H1 (cell line): Measurements from ENCODE around the gene SIK3. TPM values are rescaled to one million over a fixed set of nuclear protein-coding genes. Genes with fewer than 3 reads are reported as not detected.

ENCODE experiments used
- CTCF ChIA-PET: fragments of 300-600 bp; sonication (Branson Sonifier 250); formaldehyde crosslinking; loops from one replicate; lab custom pipeline; 2021; ENCODE audit not compliant: partially characterized antibody; lab: Charles Lee
- POLR2A ChIA-PET: fragments of 300-600 bp; sonication (Branson Sonifier 250); formaldehyde crosslinking; loops from one replicate; lab custom pipeline; 2021; ENCODE audit warnings: inconsistent platforms; ENCODE audit not compliant: partially characterized antibody; lab: Charles Lee
- DNase-seq, 2 experiments: peaks; one replicate each; pipeline versions ENCODE4 v3.0.0 to v3.0.0-alpha.2; 2010 to 2022; ENCODE audit warnings: low spot score in 2 of 2, low read depth in 1 of 2, mixed read lengths in 1 of 2
- FAIRE-seq: peaks from 2 replicates; lab custom pipeline; 2011; peaks lifted over from hg19 to GRCh38; lab: Jason Lieb, UNC
- H2AFZ ChIP-seq: 2 replicates; pipeline ENCODE4 v1.8.1; 2012; ENCODE audit warnings: low read length, inconsistent platforms
- H2AK5ac ChIP-seq: 2 replicates; pipeline ENCODE4 v1.6.1; 2013; ENCODE audit warnings: low read depth, low read length
- H2BK120ac ChIP-seq: replicated peaks from 2 replicates; pipeline ENCODE3; 2013; ENCODE audit warnings: low read depth, low read length, inconsistent platforms
- H2BK12ac ChIP-seq: 2 replicates; pipeline ENCODE4 v1.6.1; 2013; ENCODE audit warnings: low read depth, low read length
- H2BK15ac ChIP-seq: 2 replicates; pipeline ENCODE4 v1.6.1; 2013; ENCODE audit warnings: low read length
- H2BK20ac ChIP-seq: 2 replicates; pipeline ENCODE4 v1.6.1; 2013; ENCODE audit warnings: low read length
- H2BK5ac ChIP-seq: 2 replicates; pipeline ENCODE4 v1.6.1; 2013; ENCODE audit warnings: low read depth, low read length
- H3K14ac ChIP-seq: 2 replicates; pipeline ENCODE4 v1.6.1; 2013; ENCODE audit warnings: inconsistent platforms; ENCODE audit not compliant: insufficient read length
- H3K18ac ChIP-seq: 2 replicates; pipeline ENCODE4 v1.6.1; 2013; ENCODE audit warnings: low read length; ENCODE audit errors: extremely low read depth
- H3K23ac ChIP-seq: 2 replicates; pipeline ENCODE4 v1.6.1; 2013; ENCODE audit warnings: inconsistent platforms; ENCODE audit not compliant: insufficient read length
- H3K23me2 ChIP-seq: 2 replicates; pipeline ENCODE4 v1.6.1; 2013; ENCODE audit warnings: low read depth, low read length
- H3K27ac ChIP-seq: 2 replicates; pipeline ENCODE4 v1.6.1; 2011; ENCODE audit warnings: low read depth, low read length, inconsistent platforms
- H3K27me3 ChIP-seq, 4 experiments: replicated peaks in 1 of 4; 1 replicate in 1 of 4; 2 replicates in 3 of 4; pipeline versions ENCODE4 v1.6.1 to v1.8.1; 2011 to 2013; ENCODE audit warnings: low read length in 3 of 4, mild to moderate bottlenecking in 3 of 4, inconsistent platforms in 2 of 4, mixed read lengths in 2 of 4, moderate library complexity in 1 of 4; ENCODE audit not compliant: control insufficient read depth in 3 of 4, insufficient read depth in 3 of 4; ENCODE audit errors: extremely low read depth in 1 of 4
- H3K36me3 ChIP-seq, 4 experiments: 2 replicates each; pipeline versions ENCODE4 v1.6.1 to v1.8.1; 2011 to 2013; ENCODE audit warnings: mild to moderate bottlenecking in 4 of 4, low read length in 3 of 4, moderate library complexity in 2 of 4, control low read depth in 1 of 4, inconsistent platforms in 1 of 4; ENCODE audit not compliant: insufficient read depth in 4 of 4, control insufficient read depth in 2 of 4
- H3K4ac ChIP-seq: replicated peaks from 2 replicates; pipeline ENCODE3; 2013; ENCODE audit warnings: low read length, low read depth, mixed read lengths, inconsistent platforms; ENCODE audit not compliant: insufficient read length
- H3K4me1 ChIP-seq, 4 experiments: replicated peaks in 1 of 4; 1 replicate in 1 of 4; 2 replicates in 3 of 4; pipeline versions ENCODE4 v1.6.1 to v1.8.1; 2011 to 2013; ENCODE audit warnings: low read length in 3 of 4, inconsistent platforms in 2 of 4, mixed read lengths in 1 of 4; ENCODE audit not compliant: insufficient read depth in 4 of 4, control insufficient read depth in 3 of 4
- H3K4me2 ChIP-seq, 2 experiments: 2 replicates each; pipeline versions ENCODE4 v1.6.1 to v1.8.1; 2011 to 2013; ENCODE audit warnings: low read depth in 2 of 2, low read length in 2 of 2, control low read depth in 1 of 2, inconsistent platforms in 1 of 2, mild to moderate bottlenecking in 1 of 2; ENCODE audit not compliant: insufficient read depth in 1 of 2
- H3K4me3 ChIP-seq, 4 experiments: fragments of 200-600, 300-600 bp in 1 of 4; sonication (generic), shearing (Covaris generic), sonication (Bioruptor Twin) in 1 of 4; 2 replicates each; pipeline versions ENCODE4 v1.5.1 to v1.8.1; 2011 to 2016; ENCODE audit warnings: low read length in 4 of 4, low read depth in 3 of 4, control low read depth in 2 of 4, inconsistent platforms in 2 of 4, mild to moderate bottlenecking in 2 of 4, mixed read lengths in 1 of 4, moderate library complexity in 1 of 4; ENCODE audit not compliant: insufficient read depth in 2 of 4; ENCODE audit errors: extremely low read depth in 1 of 4
- H3K56ac ChIP-seq: replicated peaks from 2 replicates; pipeline ENCODE3; 2013; ENCODE audit warnings: low read depth, mild to moderate bottlenecking, mixed read lengths, low read length, inconsistent platforms; ENCODE audit not compliant: insufficient read length
- H3K79me1 ChIP-seq: 2 replicates; pipeline ENCODE4 v1.6.1; 2013; ENCODE audit warnings: low read depth, low read length, control low read depth
- H3K79me2 ChIP-seq, 2 experiments: 2 replicates each; pipeline versions ENCODE4 v1.6.1 to v1.8.1; 2012 to 2013; ENCODE audit warnings: low read length in 2 of 2, mild to moderate bottlenecking in 2 of 2, inconsistent platforms in 1 of 2; ENCODE audit not compliant: insufficient read depth in 2 of 2, control insufficient read depth in 1 of 2
- H3K9ac ChIP-seq, 4 experiments: replicated peaks in 1 of 4; 1 replicate in 1 of 4; 2 replicates in 3 of 4; pipeline versions ENCODE4 v1.6.1 to v1.8.1; 2011 to 2013; ENCODE audit warnings: low read depth in 3 of 4, low read length in 3 of 4, control low read depth in 2 of 4, mild to moderate bottlenecking in 2 of 4, moderate library complexity in 2 of 4, inconsistent platforms in 1 of 4; ENCODE audit errors: extremely low read depth in 1 of 4
- H3K9me3 ChIP-seq, 2 experiments: 2 replicates each; pipeline versions ENCODE4 v1.6.1 to v1.8.1; 2012 to 2013; ENCODE audit warnings: mild to moderate bottlenecking in 2 of 2, moderate library complexity in 2 of 2, control low read depth in 1 of 2, inconsistent platforms in 1 of 2, low read depth in 1 of 2, low read length in 1 of 2, mixed read lengths in 1 of 2; ENCODE audit not compliant: insufficient read depth in 2 of 2
- H4K20me1 ChIP-seq, 2 experiments: replicated peaks in 1 of 2; 2 replicates each; pipeline versions ENCODE3 to v1.8.1; 2011 to 2013; ENCODE audit warnings: inconsistent platforms in 2 of 2, low read length in 2 of 2, mild to moderate bottlenecking in 1 of 2; ENCODE audit not compliant: insufficient read depth in 2 of 2, control insufficient read depth in 1 of 2
- H4K5ac ChIP-seq: 2 replicates; pipeline ENCODE4 v1.6.1; 2013; ENCODE audit warnings: low read length, low read depth, mixed read lengths, inconsistent platforms; ENCODE audit not compliant: insufficient read length
- H4K8ac ChIP-seq: 2 replicates; pipeline ENCODE4 v1.8.0; 2013; ENCODE audit warnings: mild to moderate bottlenecking, moderate library complexity, low read length, inconsistent platforms; ENCODE audit not compliant: insufficient read depth; ENCODE audit errors: extremely low read depth
- H4K91ac ChIP-seq: replicated peaks from 2 replicates; pipeline ENCODE3; 2013; ENCODE audit warnings: low read length, mixed read lengths, inconsistent platforms; ENCODE audit not compliant: insufficient read length
- BCL11A ChIP-seq, 2 experiments: IDR thresholded peaks; one replicate each; pipeline ENCODE4 v1.6.1; 2011; ENCODE audit warnings: low read depth in 2 of 2, low read length in 2 of 2, mild to moderate bottlenecking in 2 of 2
- GABPA ChIP-seq: IDR thresholded peaks from 2 replicates; pipeline ENCODE4 v1.6.1; 2011; ENCODE audit warnings: mild to moderate bottlenecking, low read length, moderate library complexity, borderline replicate concordance; ENCODE audit not compliant: insufficient read depth
- GTF2F1 ChIP-seq: IDR thresholded peaks from 2 replicates; pipeline ENCODE4 v1.6.1; 2012; ENCODE audit warnings: low read depth, low read length, improper control_type of control experiment, borderline replicate concordance
- JUND ChIP-seq: IDR thresholded peaks from 2 replicates; pipeline ENCODE4 v1.6.1; 2011; ENCODE audit warnings: mild to moderate bottlenecking, improper control_type of control experiment, low read length
- KDM5A ChIP-seq: fragments of 200-600 bp; IDR thresholded peaks from 2 replicates; pipeline ENCODE4 v1.7.1; 2012; ENCODE audit warnings: mild to moderate bottlenecking, low read length, inconsistent platforms, mixed read lengths
- MAFK ChIP-seq: IDR thresholded peaks from 2 replicates; pipeline ENCODE4 v1.6.1; 2012; ENCODE audit warnings: low read depth, mild to moderate bottlenecking, improper control_type of control experiment, low read length
- NANOG ChIP-seq: IDR thresholded peaks from 2 replicates; pipeline ENCODE4 v1.6.1; 2011; ENCODE audit warnings: low read length, low read depth, mild to moderate bottlenecking, inconsistent platforms; ENCODE audit not compliant: insufficient read depth, poor library complexity, severe bottlenecking
- SIN3A ChIP-seq, 2 experiments: IDR thresholded peaks in 1 of 2; conservative IDR thresholded peaks in 1 of 2; 2 replicates each; pipeline ENCODE4 v1.6.1; 2011 to 2012; ENCODE audit warnings: low read length in 2 of 2, improper control_type of control experiment in 1 of 2, low read depth in 1 of 2, mild to moderate bottlenecking in 1 of 2
- SIX5 ChIP-seq: IDR thresholded peaks from 2 replicates; pipeline ENCODE4 v1.6.1; 2011; ENCODE audit warnings: mild to moderate bottlenecking, low read depth, low read length
- TAF7 ChIP-seq: optimal IDR thresholded peaks from 2 replicates; pipeline ENCODE3; 2011; ENCODE audit warnings: low read depth, mild to moderate bottlenecking, inconsistent platforms, low read length, moderate library complexity, borderline replicate concordance
- WGBS, 2 experiments: shearing (Covaris generic) in 1 of 2; methylation state at CpG; one replicate each; pipeline versions ENCODE4 v1.1.6 to v1.1.7; 2013 to 2015; ENCODE audit warnings: low lambda C conversion rate in 2 of 2, mixed read lengths in 2 of 2, inconsistent platforms in 1 of 2, low coverage in 1 of 2, missing lambda C conversion rate in 1 of 2; ENCODE audit not compliant: insufficient replicate concordance in 2 of 2, insufficient coverage in 1 of 2, insufficient read length in 1 of 2; ENCODE audit errors: extremely low coverage in 1 of 2, missing lambda C conversion rate in 1 of 2; 5-methylcytosine and 5-hydroxymethylcytosine counted together
- polyA plus RNA-seq, 7 experiments: library from polyadenylated mRNA; depleted of rRNA in 3 of 7; stranded (reverse) in 5 of 7; unstranded in 2 of 7; fragments of >200 nt in 5 of 7; fragments of 200-250 nt in 2 of 7; gene quantifications; 1 replicate in 5 of 7; 2 replicates in 1 of 7; 4 replicates in 1 of 7; pipeline versions ENCODE4 v1.2.1 to v1.2.3, GENCODE V29; 2011 to 2013; ENCODE audit warnings: missing spikeins in 2 of 7, mixed read lengths in 2 of 7
- total RNA-seq: library from RNA; stranded (reverse); fragmentation: NEBNext Ultra II Directional; extraction: Animal tissue kit (Norgen Biotek cat#: 25700); gene quantifications from 2 replicates; pipeline ENCODE4 v1.2.1, GENCODE V29; 2021
- TF ChIP-seq, protein P1 (sequence below): IDR thresholded peaks from 2 replicates; pipeline ENCODE4 v1.6.1; 2011; ENCODE audit warnings: low read length, improper control_type of control experiment

The SIK3 gene
- total and polyA plus RNA-seq, 2 of the 8 experiments (the other 6 are each of a cell fraction or from before 2014, with no cell fraction given) = 19.9 to 32.1 TPM

DNA sequence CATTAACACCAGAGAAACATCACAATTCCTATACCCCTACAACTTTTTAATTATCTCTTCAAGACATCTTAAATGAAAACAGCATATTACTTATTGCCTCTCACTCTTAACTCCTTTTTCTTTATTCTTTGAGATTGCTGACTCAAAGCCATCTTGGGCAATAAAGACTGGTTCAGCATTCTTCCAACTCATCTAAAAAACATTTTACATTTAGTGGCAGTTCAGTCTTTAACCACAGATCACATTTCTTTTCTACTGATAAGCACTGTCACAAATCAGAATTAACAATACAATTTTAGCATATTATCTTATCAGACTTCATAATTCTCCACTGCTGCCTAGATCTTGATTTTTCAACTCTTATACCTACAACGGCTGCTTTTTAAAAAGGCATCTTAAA is 34.0 kb downstream of the SIK3 start:
- H2BK5ac ChIP-seq = no peak overlapping the region
- H3K4me1 ChIP-seq = peaks cover 0 to 3% (median 0%) of the 10 kb centered on the region in 4 experiments; a peak in 1 of 7 replicates
- no peak overlapping the region for H3K23ac ChIP-seq
- ChIA-PET CTCF (interaction anchor here (1.3 to 3.1 kb wide), 2 partner anchors 11 to 25 kb away, joined by 3 to 10 read pairs; no protein-coding TSS in a partner anchor), POLR2A (no interaction called here)
- H3K36me3 ChIP-seq = no peaks in the 10 kb centered on the region
- no peaks in the 10 kb centered on the region for H3K9me3 ChIP-seq
- no peak overlapping the region for H3K18ac ChIP-seq
- H3K14ac ChIP-seq = no peak overlapping the region
- H2BK15ac ChIP-seq = no peak overlapping the region
- no peaks in the 10 kb centered on the region; the same call in 1 of the 2 replicates for H3K79me1 ChIP-seq
- H3K9ac ChIP-seq = no peak overlapping the region
- no peak overlapping the region for H2AK5ac ChIP-seq
- H2BK20ac ChIP-seq = no peak overlapping the region
- H4K8ac ChIP-seq = no peak overlapping the region
- no peak overlapping the region for H3K4me2 ChIP-seq
- WGBS, 2 experiments = 90% methylated on average over 1 of the region's 1 CpG; no CpG with 5 or more reads in 1 of the 2 experiments
- no peak overlapping the region for H2BK120ac ChIP-seq
- DNase-seq = no peak
- peaks cover 3% of the 10 kb centered on the region in 2 experiments for H4K20me1 ChIP-seq
- no peak overlapping the region for H3K4me3 ChIP-seq
- no peaks in the 10 kb centered on the region for H3K23me2 ChIP-seq
- H3K56ac ChIP-seq = no peak overlapping the region
- H3K79me2 ChIP-seq = peaks cover 0 to 83% of the 10 kb centered on the region in 2 experiments; a peak in 3 of 4 replicates
- no peak overlapping the region for H4K5ac ChIP-seq
- no peak overlapping the region for H3K4ac ChIP-seq
- FAIRE-seq = no peak
- no peak overlapping the region for H2AFZ ChIP-seq
- no peak overlapping the region for H3K27ac ChIP-seq
- H3K27me3 ChIP-seq = no peaks in the 10 kb centered on the region
- no peak overlapping the region for H2BK12ac ChIP-seq
- no peak overlapping the region for H4K91ac ChIP-seq
- TF ChIP-seq, protein P1, sequence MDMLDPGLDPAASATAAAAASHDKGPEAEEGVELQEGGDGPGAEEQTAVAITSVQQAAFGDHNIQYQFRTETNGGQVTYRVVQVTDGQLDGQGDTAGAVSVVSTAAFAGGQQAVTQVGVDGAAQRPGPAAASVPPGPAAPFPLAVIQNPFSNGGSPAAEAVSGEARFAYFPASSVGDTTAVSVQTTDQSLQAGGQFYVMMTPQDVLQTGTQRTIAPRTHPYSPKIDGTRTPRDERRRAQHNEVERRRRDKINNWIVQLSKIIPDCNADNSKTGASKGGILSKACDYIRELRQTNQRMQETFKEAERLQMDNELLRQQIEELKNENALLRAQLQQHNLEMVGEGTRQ = no peak
- TF ChIP-seq MAFK (no peak), BCL11A (IDR thresholded peaks at IDR 0.05; ENCODE audit: low read depth in 2 of 2, low read length in 2 of 2) (no peak), NANOG (no peak), SIX5 (no peak), KDM5A (no peak), GTF2F1 (no peak), JUND (no peak), TAF7 (no peak), SIN3A (conservative IDR thresholded peaks at IDR 0.05 in 1 of 2, IDR thresholded peaks at IDR 0.05 in 1 of 2; ENCODE audit: low read depth in 1 of 2, low read length in 2 of 2) (no peak), GABPA (no peak)
